Activated B cell treated with CpG ODN at 0.5 μM for 24 hours (primary cell): Measurements from ENCODE around the gene NPEPL1. TPM values are rescaled to one million over a fixed set of nuclear protein-coding genes. Genes with fewer than 3 reads are reported as not detected.

ENCODE experiments used
- ATAC-seq: fragments of 200-7000 bp; cut with Tn5 transposase; one replicate; pipeline ENCODE4 v1.10.0; 2021; ENCODE audit warnings: low read depth, mild to moderate bottlenecking, moderate library complexity
- CTCF ChIA-PET: fragments of 350-600 bp; sonication (Branson Sonifier 250); formaldehyde crosslinking; loops from one replicate; lab custom pipeline; 2021; ENCODE audit warnings: antibody characterized with exemption; lab: Charles Lee
- POLR2A ChIA-PET: fragments of 350-600 bp; sonication (Branson Sonifier 250); formaldehyde crosslinking; loops from one replicate; lab custom pipeline; 2021; ENCODE audit warnings: antibody characterized with exemption; lab: Charles Lee
- DNase-seq: peaks from one replicate; pipeline ENCODE4 v3.0.0; 2022
- H3K27ac Mint-ChIP-seq: one replicate; pipeline ENCODE4 v1.8.0; 2020; ENCODE audit warnings: mixed read lengths
- H3K27me3 Mint-ChIP-seq: one replicate; pipeline ENCODE4 v1.8.0; 2021; ENCODE audit warnings: mixed read lengths
- H3K36me3 Mint-ChIP-seq: one replicate; pipeline ENCODE4 v1.8.0; 2021; ENCODE audit warnings: low read depth, mixed read lengths
- H3K4me1 Mint-ChIP-seq: one replicate; pipeline ENCODE4 v1.8.0; 2021; ENCODE audit warnings: mixed read lengths
- H3K4me3 Mint-ChIP-seq: one replicate; pipeline ENCODE4 v1.8.0; 2020; ENCODE audit warnings: mild to moderate bottlenecking, mixed read lengths
- H3K9me3 Mint-ChIP-seq: one replicate; pipeline ENCODE4 v1.8.0; 2020; ENCODE audit warnings: mixed read lengths
- intact Hi-C: fragments of 100-400 bp; cut with micrococcal nuclease; formaldehyde crosslinking; loops from one replicate; pipeline ENCODE4 v1.15.1; 2024
- total RNA-seq: library from RNA; stranded (reverse); gene quantifications from 2 replicates; pipeline ENCODE4 v1.2.3, GENCODE V29; 2022
- TF ChIP-seq, protein P1 (sequence below): fragments of 200-600 bp; IDR thresholded peaks from one replicate; pipeline ENCODE4 v1.8.0; 2022; ENCODE audit warnings: antibody characterized with exemption, mild to moderate bottlenecking

Gene NPEPL1
- total RNA-seq, 1 donor from 2014 or later, result 21.5 TPM

DNA sequence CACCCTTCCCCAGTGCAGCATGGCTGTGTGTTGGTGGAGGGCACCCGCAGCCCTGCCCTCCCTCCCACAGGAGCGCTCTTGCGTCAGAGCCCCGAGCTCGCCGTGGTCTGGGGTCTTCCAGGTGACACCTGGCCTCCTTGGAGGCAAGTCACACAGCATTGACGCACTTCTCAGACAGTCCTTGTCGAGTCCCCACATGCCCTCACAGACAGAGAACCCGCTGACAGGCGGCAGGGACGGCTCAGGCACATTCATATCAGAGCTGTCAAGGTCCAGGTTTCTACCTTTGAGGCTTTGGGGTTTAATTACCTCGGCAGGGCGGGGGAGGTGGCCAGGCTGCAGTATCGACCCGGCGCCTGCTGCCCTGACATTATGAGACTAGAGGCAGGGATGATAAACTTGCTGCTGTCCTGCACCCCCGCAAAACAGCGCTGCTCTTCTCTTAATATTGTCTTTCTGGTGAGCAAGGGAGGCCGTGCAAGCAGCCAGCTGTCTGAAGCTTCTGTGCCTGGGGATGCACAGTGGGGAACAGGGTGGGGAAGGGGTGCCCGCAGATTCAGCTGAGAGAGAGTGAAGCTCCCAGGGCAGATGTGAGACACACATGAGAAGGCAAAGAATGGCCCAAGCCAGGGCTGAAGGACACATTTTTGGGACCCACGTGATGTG is 4.7 kb downstream of the NPEPL1 start:
- H3K9me3 Mint-ChIP-seq, result no peaks in the 10 kb centered on the region
- DNase-seq, result peak; percentile 7
- CTCF ChIA-PET, result no interaction called here
- no peak for ATAC-seq
- intact Hi-C loops, result no loop called here
- POLR2A ChIA-PET, result no interaction called here
- H3K27ac Mint-ChIP-seq, result no peak overlapping the region
- H3K27me3 Mint-ChIP-seq, result no peaks in the 10 kb centered on the region
- TF ChIP-seq, protein P1, sequence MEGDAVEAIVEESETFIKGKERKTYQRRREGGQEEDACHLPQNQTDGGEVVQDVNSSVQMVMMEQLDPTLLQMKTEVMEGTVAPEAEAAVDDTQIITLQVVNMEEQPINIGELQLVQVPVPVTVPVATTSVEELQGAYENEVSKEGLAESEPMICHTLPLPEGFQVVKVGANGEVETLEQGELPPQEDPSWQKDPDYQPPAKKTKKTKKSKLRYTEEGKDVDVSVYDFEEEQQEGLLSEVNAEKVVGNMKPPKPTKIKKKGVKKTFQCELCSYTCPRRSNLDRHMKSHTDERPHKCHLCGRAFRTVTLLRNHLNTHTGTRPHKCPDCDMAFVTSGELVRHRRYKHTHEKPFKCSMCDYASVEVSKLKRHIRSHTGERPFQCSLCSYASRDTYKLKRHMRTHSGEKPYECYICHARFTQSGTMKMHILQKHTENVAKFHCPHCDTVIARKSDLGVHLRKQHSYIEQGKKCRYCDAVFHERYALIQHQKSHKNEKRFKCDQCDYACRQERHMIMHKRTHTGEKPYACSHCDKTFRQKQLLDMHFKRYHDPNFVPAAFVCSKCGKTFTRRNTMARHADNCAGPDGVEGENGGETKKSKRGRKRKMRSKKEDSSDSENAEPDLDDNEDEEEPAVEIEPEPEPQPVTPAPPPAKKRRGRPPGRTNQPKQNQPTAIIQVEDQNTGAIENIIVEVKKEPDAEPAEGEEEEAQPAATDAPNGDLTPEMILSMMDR, result no peak
- peaks cover 16% of the 10 kb centered on the region for H3K36me3 Mint-ChIP-seq
- H3K4me1 Mint-ChIP-seq, result peaks cover 7% of the 10 kb centered on the region
- H3K4me3 Mint-ChIP-seq, result no peak overlapping the region

DNA sequence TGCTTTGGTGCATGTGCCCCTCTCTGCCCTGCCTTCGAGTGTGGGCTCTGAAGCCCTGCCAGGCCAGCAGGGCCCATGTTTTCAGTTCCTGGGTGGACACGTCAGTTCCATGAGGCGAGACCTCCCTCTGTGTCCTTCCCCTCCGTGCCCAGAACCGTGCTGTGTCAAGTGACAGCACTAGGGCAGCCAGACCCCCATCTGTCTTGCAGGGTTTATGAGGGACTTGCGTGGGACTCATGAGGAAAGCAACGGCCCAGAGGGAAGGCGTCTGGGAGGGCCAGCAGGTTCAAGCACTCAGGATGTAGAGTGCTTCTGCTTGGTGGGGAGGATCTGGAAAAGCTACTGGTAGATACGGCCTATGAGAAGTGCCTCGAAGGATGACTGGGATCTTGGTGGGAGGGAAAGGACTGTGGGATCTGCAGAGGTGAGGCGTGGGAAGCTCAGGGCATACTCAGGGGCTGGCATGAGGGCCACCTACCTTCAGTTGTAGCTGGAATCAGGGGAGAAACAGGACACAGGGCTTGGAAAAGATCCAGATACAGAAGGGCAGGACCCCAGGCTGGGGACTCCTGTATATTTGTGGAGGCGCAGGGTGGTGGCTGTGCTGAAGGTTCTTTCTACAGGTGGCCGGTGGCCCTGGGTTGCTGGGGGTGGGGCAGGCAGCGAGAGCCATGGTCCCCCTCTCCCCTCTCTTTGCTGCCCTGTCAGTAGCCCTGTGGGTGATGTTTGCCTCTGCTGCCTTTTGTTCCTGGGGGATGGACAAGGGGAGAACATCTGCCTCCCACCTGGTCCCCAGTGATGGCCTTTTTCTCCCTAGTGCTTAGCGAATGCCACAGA is 5.5 kb downstream of the NPEPL1 start:
- no peak for ATAC-seq
- TF ChIP-seq, protein P1, result no peak
- intact Hi-C loops, result no loop called here
- peaks cover 24% of the 10 kb centered on the region for H3K36me3 Mint-ChIP-seq
- CTCF ChIA-PET, result no interaction called here
- peaks cover 7% of the 10 kb centered on the region for H3K4me1 Mint-ChIP-seq
- no peaks in the 10 kb centered on the region for H3K9me3 Mint-ChIP-seq
- no peak overlapping the region for H3K4me3 Mint-ChIP-seq
- DNase-seq, result peak; percentile 6
- no peaks in the 10 kb centered on the region for H3K27me3 Mint-ChIP-seq
- H3K27ac Mint-ChIP-seq, result no peak overlapping the region
- POLR2A ChIA-PET, result no interaction called here

DNA sequence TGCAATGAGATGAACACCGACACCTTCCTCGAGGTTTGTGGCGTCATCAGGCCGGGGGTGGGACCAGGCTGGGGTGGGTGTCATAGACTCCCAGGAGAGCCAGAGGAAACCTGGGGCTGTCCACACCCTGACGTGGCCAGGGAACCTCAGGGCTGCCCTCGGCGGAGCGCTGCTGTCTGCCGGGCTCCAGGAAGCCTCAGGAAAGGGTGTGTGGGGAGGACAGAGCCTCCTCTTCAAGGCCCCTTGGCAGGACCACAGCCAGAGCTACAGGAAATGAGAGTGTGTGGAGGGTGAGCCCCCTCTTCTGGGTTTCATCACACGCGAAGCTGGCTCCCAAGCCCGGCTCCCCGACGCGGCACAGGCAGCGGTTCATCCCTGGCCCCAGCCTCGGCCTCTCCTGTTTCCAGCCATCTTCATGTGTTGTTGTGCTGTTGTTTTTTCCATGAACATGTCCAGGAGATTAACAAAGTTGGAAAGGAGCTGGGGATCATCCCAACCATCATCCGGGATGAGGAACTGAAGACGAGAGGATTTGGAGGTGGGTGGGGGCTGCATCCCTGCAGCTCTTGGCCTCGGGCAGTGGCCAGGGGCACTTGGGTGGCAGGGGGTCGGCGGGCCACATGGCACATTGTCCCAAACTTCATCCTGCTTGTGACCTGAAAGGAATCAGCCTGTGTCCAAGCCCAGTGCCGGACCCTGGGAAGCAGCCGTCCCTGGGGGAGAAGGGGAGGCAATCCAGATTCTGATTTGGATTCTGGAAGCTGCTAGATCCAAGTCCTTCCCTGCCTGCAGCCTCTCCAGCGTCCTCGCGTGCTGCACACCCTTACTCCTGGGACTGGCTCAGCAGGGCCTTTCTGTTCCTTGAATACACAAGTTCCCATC is 6.4 kb downstream of the NPEPL1 start:
- ChIA-PET CTCF (no interaction called here), POLR2A (no interaction called here)
- Mint-ChIP-seq H3K4me3 (no peak overlapping the region), H3K36me3 (peaks cover 33% of the 10 kb centered on the region), H3K27ac (no peak overlapping the region), H3K4me1 (no peaks in the 10 kb centered on the region), H3K27me3 (no peaks in the 10 kb centered on the region), H3K9me3 (no peaks in the 10 kb centered on the region)
- ATAC-seq (no peak), DNase-seq (peak; percentile 2)
- TF ChIP-seq, protein P1, result no peak
- intact Hi-C loops, result no loop called here

DNA sequence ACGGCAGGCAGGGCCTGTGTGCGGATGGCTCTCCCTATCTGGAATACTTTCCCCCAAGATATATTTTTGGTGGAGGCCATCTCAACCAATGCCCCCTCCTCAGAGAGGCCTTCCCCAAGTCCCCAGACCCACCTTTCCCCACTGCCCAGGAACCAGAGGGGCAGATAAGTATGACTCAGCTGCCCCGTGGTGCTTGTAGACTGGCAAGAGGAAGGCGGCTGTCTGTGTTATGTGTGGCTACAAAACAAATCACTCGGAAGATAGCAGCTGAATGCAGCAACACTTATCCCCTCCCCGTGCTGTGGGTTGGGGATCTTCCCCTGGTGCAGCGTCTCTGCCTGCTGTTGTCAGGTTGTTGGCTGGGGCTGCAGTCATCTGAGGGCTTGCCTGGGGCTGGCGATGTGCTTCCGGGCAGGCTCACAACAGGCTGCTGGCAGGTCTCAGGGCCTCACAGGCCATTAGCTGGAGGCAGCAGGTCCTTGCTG is 7.1 kb downstream of the NPEPL1 start:
- DNase-seq, result peak; percentile 6
- TF ChIP-seq, protein P1, result no peak
- Mint-ChIP-seq H3K4me1 (no peaks in the 10 kb centered on the region), H3K9me3 (no peaks in the 10 kb centered on the region), H3K27me3 (no peaks in the 10 kb centered on the region), H3K36me3 (peaks cover 37% of the 10 kb centered on the region), H3K27ac (no peak overlapping the region), H3K4me3 (no peak overlapping the region)
- POLR2A ChIA-PET, result interaction anchor here (0.6 kb wide), 1 partner anchor 1088 kb away, joined by 6 read pairs; no protein-coding TSS in a partner anchor
- intact Hi-C loops, result no loop called here
- ATAC-seq, result no peak
- CTCF ChIA-PET, result no interaction called here
